Measurements from ENCODE around the gene C11orf68. TPM values are rescaled to one million over a fixed set of nuclear protein-coding genes. Genes with fewer than 3 reads are reported as not detected.
"Not testable (repeated sequence)": the region's sequence is repeated elsewhere in the genome, so short reads cannot be mapped to it uniquely, and the experiment has no call there.

Gene C11orf68
- total RNA-seq, 4 donors from 2014 or later: 17.7 to 27.1 (median 20.9) TPM

DNA sequence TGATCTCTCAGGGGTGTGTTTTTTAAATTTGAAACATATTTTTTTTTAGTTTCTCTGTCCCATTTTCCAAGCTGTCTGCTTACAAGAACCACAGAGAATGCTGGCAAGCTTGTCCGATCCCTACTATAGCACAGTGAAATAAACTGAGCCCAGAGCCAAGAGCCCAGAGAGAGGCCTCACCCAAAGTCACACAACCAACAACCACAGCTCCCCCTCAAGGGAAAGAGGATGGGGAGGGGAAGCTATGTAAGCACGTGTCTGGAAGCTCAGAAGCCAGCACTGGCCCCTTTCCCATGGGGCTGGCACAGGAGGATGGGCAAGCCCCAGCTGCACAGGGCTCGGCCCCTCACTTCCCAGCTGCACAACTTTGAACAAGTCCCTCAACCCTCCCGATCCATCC lies 39.4 kb upstream of the C11orf68 start:
- TF ChIP-seq POLR2A (IDR thresholded peaks at IDR 0.05): no peak
- TF ChIP-seq, protein P1, sequence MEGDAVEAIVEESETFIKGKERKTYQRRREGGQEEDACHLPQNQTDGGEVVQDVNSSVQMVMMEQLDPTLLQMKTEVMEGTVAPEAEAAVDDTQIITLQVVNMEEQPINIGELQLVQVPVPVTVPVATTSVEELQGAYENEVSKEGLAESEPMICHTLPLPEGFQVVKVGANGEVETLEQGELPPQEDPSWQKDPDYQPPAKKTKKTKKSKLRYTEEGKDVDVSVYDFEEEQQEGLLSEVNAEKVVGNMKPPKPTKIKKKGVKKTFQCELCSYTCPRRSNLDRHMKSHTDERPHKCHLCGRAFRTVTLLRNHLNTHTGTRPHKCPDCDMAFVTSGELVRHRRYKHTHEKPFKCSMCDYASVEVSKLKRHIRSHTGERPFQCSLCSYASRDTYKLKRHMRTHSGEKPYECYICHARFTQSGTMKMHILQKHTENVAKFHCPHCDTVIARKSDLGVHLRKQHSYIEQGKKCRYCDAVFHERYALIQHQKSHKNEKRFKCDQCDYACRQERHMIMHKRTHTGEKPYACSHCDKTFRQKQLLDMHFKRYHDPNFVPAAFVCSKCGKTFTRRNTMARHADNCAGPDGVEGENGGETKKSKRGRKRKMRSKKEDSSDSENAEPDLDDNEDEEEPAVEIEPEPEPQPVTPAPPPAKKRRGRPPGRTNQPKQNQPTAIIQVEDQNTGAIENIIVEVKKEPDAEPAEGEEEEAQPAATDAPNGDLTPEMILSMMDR (IDR thresholded peaks at IDR 0.05): no peak
- 49 to 59% methylated on average over 4 of the region's 4 CpGs for WGBS, 2 donors
- H3K9me3 ChIP-seq: no peaks in the 10 kb centered on the region
- H3K36me3 ChIP-seq: no peaks in the 10 kb centered on the region
- H3K4me1 ChIP-seq: peaks cover 19 to 40% of the 10 kb centered on the region in 2 donors
- H3K27ac ChIP-seq: peak overlapping the region in 1 of 3 donors; percentile 41
- intact Hi-C loops (cut with DNase I): loop anchor here (5.0 kb wide), 1 partner anchor 49 kb away; no protein-coding TSS in a partner anchor
- H3K27me3 ChIP-seq: no peaks in the 10 kb centered on the region
- no peak for DNase-seq
- H3K4me3 ChIP-seq (replicated peaks in 1 of 3): no peak overlapping the region

DNA sequence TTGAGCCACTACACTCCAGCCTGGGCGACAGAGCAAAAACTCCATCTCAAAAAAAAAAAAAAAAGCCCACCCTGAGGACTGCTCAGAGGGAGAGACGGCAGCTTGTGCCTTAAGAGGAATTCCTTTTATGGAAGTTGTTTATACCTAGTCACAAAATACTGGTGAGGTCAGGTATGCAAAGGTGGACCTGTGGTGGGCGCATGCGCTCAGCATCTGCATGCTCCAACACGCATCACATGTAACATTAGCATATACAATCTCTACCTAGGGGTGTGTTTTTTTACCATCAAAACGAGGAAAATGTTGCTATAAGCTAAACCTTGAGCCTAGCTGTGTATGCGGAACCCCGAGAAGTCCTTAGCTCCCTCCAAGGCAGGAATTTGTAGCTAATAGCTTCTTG lies 35.9 kb upstream of the C11orf68 start:
- DNase-seq: no peak
- H3K36me3 ChIP-seq: no peaks in the 10 kb centered on the region
- TF ChIP-seq, protein P1 (IDR thresholded peaks at IDR 0.05): no peak
- TF ChIP-seq POLR2A (IDR thresholded peaks at IDR 0.05): no peak
- H3K27me3 ChIP-seq: no peaks in the 10 kb centered on the region
- no peak overlapping the region for H3K27ac ChIP-seq
- no peak overlapping the region for H3K4me3 ChIP-seq (replicated peaks in 1 of 3)
- 76 to 85% methylated on average over 8 of the region's 8 CpGs for WGBS, 2 donors
- peaks cover 3 to 32% of the 10 kb centered on the region in 2 donors for H3K4me1 ChIP-seq
- intact Hi-C loops (cut with DNase I): loop anchor here (5.0 kb wide), 1 partner anchor 53 kb away; no protein-coding TSS in a partner anchor
- H3K9me3 ChIP-seq: no peaks in the 10 kb centered on the region

DNA sequence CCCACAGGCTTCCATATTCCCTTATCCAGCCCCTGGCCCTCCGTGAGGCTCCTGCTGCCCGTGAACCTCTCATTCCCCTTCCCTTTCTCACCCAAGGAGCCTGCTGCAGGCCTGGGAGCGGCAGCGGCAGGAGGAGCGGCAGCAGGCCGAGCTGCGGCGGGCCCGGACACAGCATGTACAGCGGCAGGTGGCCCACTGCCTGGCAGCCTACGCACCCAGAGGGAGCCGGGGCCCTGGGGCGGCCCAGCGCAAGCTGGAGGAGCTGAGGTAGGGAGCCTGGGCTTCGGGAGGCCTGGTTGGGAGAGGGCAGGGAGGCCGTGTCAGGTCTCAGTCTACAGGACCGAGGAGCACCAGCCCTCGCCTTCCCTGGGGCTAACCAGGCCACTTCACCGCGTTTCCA lies 34.6 kb upstream of the C11orf68 start:
- no peak for DNase-seq
- intact Hi-C loops (cut with DNase I): no loop called here
- no peak overlapping the region for H3K4me3 ChIP-seq (replicated peaks in 1 of 3)
- no peaks in the 10 kb centered on the region for H3K27me3 ChIP-seq
- WGBS, 2 donors: 90 to 97% methylated on average over 13 to 15 of the region's 20 CpGs
- TF ChIP-seq, protein P1 (IDR thresholded peaks at IDR 0.05): no peak
- TF ChIP-seq POLR2A (IDR thresholded peaks at IDR 0.05): no peak
- peaks cover 3 to 28% of the 10 kb centered on the region in 2 donors for H3K4me1 ChIP-seq
- H3K36me3 ChIP-seq: no peaks in the 10 kb centered on the region
- H3K9me3 ChIP-seq: no peaks in the 10 kb centered on the region
- H3K27ac ChIP-seq: no peak overlapping the region

DNA sequence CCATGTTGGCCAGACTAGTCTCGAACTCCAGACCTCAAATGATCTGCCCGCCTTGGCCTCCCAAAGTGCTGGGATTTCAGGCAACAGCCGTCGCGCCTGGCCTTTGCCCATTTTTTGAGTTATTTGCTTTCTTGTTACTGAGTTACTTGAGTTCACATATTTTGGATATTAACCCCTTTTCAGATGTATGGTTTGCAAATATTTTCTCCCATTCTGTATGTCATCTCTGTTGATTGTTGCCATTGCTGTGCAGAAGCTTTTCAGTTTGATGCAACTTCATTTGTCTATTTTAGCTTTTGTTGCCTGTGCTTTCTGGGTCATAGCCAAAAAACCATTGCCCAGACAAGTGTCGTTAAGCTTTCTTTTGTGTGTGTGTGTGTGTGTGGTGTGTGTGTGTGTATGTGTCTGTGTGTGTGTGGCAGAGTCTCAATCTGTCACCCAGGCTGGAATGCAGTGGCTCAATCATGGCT lies 33.2 kb upstream of the C11orf68 start:
- no peaks in the 10 kb centered on the region for H3K27me3 ChIP-seq
- no peak for TF ChIP-seq POLR2A (IDR thresholded peaks at IDR 0.05)
- H3K4me1 ChIP-seq: peaks cover 3 to 14% of the 10 kb centered on the region in 2 donors
- no peaks in the 10 kb centered on the region for H3K36me3 ChIP-seq
- whole genome bisulfite sequencing, 2 donors: 52 to 55% methylated on average over 6 of the region's 6 CpGs
- DNase-seq: peak; percentile 78 to 82
- H3K4me3 ChIP-seq (replicated peaks in 1 of 3): no peak overlapping the region
- no peak overlapping the region for H3K27ac ChIP-seq
- intact Hi-C loops (cut with DNase I): no loop called here
- H3K9me3 ChIP-seq: no peaks in the 10 kb centered on the region

DNA sequence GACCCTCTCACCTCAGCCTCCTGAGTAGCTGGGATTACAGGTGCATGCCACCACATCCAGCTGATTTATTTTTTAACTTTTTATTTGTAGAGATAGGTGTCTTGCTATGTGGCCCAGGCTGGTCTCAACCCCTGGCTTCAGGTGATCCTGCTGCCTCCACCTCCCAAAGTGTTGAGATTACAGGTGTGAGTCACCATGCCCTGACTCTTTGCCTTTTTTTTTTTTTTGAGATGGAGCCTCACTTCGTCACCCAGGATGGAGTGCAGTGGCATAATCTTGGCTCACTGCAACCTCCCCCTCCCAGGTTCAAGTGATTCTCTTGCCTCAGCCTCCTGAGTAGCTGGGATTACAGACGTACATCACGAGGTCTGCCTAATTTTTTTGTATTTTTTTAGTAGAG lies 32.8 kb upstream of the C11orf68 start:
- intact Hi-C loops (cut with DNase I); H3K27me3 ChIP-seq; H3K4me3 ChIP-seq (replicated peaks in 1 of 3); H3K9me3 ChIP-seq; DNase-seq; H3K36me3 ChIP-seq; H3K4me1 ChIP-seq; H3K27ac ChIP-seq: not testable (repeated sequence)
- 43 to 53% methylated on average over 3 of the region's 3 CpGs for WGBS, 2 donors

DNA sequence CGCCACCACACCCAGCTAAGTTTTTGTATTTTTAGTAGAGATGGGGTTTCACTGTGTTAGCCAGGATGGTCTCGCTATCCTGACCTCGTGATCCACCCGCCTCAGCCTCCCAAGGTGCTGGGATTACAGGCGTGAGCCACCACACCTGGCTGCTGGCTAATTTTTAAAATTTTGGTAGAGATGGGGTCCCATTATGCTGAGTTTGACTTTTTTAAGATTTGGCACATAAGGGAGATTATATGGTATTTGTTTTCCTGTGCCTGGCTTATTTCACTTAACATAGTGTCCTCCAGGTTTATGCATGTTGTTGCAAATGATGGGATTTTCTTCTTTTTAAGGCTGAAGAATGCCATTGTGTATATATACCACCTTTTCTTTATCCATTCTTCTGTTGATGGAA lies 31.8 kb upstream of the C11orf68 start:
- DNase-seq; H3K9me3 ChIP-seq; H3K36me3 ChIP-seq; H3K4me3 ChIP-seq (replicated peaks in 1 of 3); intact Hi-C loops (cut with DNase I); H3K27ac ChIP-seq; H3K27me3 ChIP-seq; H3K4me1 ChIP-seq: not testable (repeated sequence)
- 96 to 100% methylated on average over 5 of the region's 5 CpGs for WGBS, 2 donors

All from thyroid gland (tissue), 4 donors.